Mucosa of gallbladder (tissue), 1 donor: ENCODE results near the gene CD27. TPM values are rescaled to one million over a fixed set of nuclear protein-coding genes. Genes with fewer than 3 reads are reported as not detected.
A peak's percentile ranks its signal among the peaks of the same experiment; 100 is the strongest.
"Not testable (repeated sequence)": the region's sequence is repeated elsewhere in the genome, so short reads cannot be mapped to it uniquely, and the experiment has no call there.

ENCODE experiments used
- DNase-seq: peaks from one replicate; pipeline ENCODE4 v3.0.0-alpha.2; 2020; ENCODE audit warnings: low spot score
- total RNA-seq: library from RNA; stranded (reverse); gene quantifications from one replicate; pipeline ENCODE4 v1.2.1, GENCODE V29; 2021
- donor health status: DM: no; HTN: no; CAD: no.

Gene CD27
- total RNA-seq, 1 donor from 2014 or later = 3.8 TPM

GRCh38 chr12:6488240-6488639 lies 43.5 kb downstream of the CD27 start:
- no peak for DNase-seq

GRCh38 chr12:6489449-6489848 lies 44.7 kb downstream of the CD27 start:
- DNase-seq = no peak

- not testable (repeated sequence) for DNase-seq
These were observed 45.9 kb downstream of the CD27 start for GRCh38 chr12:6490673-6491072.

GRCh38 chr12:6492838-6493496 lies 48.2 kb downstream of the CD27 start, which contains the start of gene MRPL51:
MRPL51 (minus strand) TSS chr12:6493262; CDS start chr12:6493136, 126 bp downstream.
- peak; percentile 97 for DNase-seq

- peak; percentile 97 for DNase-seq
These were observed 48.9 kb downstream of the CD27 start, which contains the start of gene NCAPD2 for GRCh38 chr12:6493497-6494257. NCAPD2 (plus strand) TSS chr12:6494102; CDS start chr12:6495099, 997 bp downstream.

- no peak for DNase-seq
These were observed 49.5 kb downstream of the CD27 start for GRCh38 chr12:6494258-6494743.

GRCh38 chr12:6494968-6495367 lies 50.2 kb downstream of the CD27 start:
- DNase-seq = no peak

- not testable (repeated sequence) for DNase-seq
These were observed 52.5 kb downstream of the CD27 start for GRCh38 chr12:6497291-6497690.

- no peak for DNase-seq
These were observed 55.7 kb downstream of the CD27 start for GRCh38 chr12:6500466-6500865.

Other genes with a start within 250 kb of the CD27 start
- gene CD9, start 244.6 kb upstream of the CD27 start, total RNA-seq = 139 TPM
- gene PLEKHG6, start 134.3 kb upstream of the CD27 start, total RNA-seq = 64.9 TPM
- 155 TPM for gene TNFRSF1A, start 102.9 kb upstream of the CD27 start, total RNA-seq
- 52.7 TPM for gene SCNN1A, start 69.4 kb upstream of the CD27 start, total RNA-seq
- 180 TPM for gene LTBR, start 60.8 kb upstream of the CD27 start, total RNA-seq
- 53.1 TPM for gene TAPBPL, start 7.1 kb downstream of the CD27 start, total RNA-seq
- 12.3 TPM for gene VAMP1, start 25.7 kb downstream of the CD27 start, total RNA-seq
- gene MRPL51, start 48.3 kb downstream of the CD27 start, total RNA-seq = 134 TPM
- 36.6 TPM for gene NCAPD2, start 49.1 kb downstream of the CD27 start, total RNA-seq
- gene GAPDH, start 89.6 kb downstream of the CD27 start, total RNA-seq = 2,392 TPM
- gene IFFO1, start 111.1 kb downstream of the CD27 start, total RNA-seq = 14.2 TPM
- 19.2 TPM for gene NOP2, start 123.3 kb downstream of the CD27 start, total RNA-seq
- 220 TPM for gene CHD4, start 162.4 kb downstream of the CD27 start, total RNA-seq
- 15.0 TPM for gene LPAR5, start 191.0 kb downstream of the CD27 start, total RNA-seq
- 9.8 TPM for gene ACRBP, start 202.5 kb downstream of the CD27 start, total RNA-seq
- gene ING4, start 218.2 kb downstream of the CD27 start, total RNA-seq = 58.0 TPM
- 60.6 TPM for gene ZNF384, start 244.4 kb downstream of the CD27 start, total RNA-seq